Stimulated activated CD4-positive, alpha-beta T cell treated with anti-CD3 and anti-CD28 coated beads, TNF-alpha, amount 100 ng/mL, for 1 hour (primary cell): ENCODE results near the gene PITX1.
"Not testable (repeated sequence)": the region's sequence is repeated elsewhere in the genome, so short reads cannot be mapped to it uniquely, and the experiment has no call there.

Experiments
- DNase-seq, 3 donors: peaks; one replicate each; pipeline ENCODE4 v3.0.0-alpha.2; 2020; ENCODE audit warnings: low read depth in 3 of 3, low spot score in 1 of 3

The PITX1 gene

DNA sequence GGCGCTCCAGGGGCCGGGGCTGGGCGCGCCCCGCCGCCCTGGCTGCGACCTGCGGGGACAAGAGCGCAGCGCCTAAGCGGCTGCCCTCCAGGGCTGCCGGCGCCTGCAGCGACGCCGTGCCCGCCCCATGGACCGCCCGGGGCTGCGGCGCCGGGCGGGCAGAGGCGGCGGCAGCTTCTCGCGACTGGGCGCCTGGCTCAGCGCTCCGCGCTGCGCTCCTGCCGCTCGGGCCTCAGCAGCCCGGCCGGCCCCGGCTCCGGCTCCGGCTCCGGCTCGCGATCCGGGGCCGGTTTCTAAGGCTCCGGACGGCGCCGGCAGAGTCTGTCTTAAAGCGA is at the start of gene PITX1:
PITX1 (minus strand) TSS at position 328 of the 335 bp plus-strand sequence. CDS start 347 bp downstream, outside the sequence.
- DNase-seq = no peak

DNA sequence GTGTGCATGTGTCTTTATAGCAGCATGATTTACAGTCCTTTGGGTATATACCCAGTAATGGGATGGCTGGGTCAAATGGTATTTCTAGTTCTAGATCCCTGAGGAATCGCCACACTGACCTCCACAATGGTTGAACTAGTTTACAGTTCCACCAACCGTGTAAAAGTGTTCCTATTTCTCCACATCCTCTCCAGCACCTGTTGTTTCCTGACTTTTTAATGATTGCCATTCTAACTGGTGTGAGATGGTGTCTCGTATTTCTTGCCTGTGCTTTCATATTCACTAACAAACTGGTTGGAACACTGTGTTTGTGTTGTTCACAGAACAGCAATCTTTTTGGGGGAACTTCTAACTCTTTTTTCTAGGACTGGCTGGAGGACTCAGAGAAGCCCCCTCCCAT is 49.3 kb upstream of the PITX1 start:
- not testable (repeated sequence) for DNase-seq

DNA sequence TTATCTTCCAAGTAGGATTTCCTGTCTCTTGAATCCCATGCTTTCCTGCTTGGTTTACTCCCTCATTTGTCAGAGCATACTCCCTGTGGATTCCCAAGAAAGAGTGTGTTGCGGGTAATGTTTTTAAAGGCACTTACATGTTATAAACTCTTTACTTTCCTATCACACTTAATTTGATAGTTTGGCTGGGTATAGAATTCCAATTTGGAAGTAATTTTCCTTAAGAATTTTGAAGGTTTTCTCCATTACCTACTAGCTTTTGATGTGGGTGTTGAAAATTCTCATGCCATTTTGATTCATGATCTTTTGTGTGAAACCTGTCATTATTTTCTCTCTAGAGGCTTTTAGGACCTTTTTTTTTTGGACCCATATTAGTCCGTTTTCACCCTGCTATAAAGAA is 47.2 kb upstream of the PITX1 start:
- no peak for DNase-seq

DNA sequence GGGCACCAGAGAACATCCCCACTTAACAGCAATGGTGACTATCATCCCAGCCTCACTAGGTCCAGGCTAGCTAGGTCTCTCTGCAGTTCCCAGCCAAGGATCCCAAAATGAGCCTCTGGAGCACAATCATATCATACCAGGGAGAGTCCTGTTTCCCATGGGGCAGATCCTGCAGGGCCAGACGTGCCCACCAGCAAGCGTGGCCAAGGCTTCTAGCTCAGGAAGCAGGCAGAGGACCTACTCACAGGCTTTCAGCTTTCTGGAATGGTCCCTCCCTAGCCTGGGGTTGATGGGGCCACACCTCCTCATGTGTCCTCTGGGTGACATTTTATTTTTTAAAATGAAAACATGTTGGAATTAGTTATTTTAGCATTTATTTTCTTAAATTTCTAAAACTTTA is 45.7 kb upstream of the PITX1 start:
- DNase-seq = no peak

DNA sequence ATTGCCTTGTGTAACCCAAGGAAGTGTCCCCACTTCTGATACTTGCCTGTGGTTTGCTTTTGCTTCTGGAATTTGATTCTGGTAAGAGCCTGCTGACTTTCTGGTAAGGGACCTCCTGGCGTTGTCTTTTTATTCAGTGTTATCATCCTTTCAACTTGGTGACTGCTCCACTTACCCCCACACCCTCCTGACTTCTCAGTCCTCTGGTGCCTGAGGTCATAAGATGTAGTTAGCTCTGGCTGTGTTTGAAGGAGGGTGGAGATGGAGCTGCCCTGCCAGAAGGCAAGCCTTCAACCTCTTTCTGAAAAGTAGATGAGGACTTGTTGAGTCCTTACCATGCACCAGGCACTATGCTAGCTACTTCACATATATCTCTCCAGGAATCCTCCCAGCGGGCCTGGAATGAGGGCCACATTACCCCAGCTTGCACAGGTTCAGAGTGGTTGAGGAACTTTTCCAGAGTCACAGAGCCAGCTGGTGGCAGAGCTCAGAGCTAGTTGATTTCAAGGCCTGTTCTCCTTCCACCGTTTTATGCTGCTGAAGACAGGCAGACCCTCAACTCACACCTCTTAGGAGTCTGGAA is 45.2 kb upstream of the PITX1 start:
- no peak for DNase-seq

DNA sequence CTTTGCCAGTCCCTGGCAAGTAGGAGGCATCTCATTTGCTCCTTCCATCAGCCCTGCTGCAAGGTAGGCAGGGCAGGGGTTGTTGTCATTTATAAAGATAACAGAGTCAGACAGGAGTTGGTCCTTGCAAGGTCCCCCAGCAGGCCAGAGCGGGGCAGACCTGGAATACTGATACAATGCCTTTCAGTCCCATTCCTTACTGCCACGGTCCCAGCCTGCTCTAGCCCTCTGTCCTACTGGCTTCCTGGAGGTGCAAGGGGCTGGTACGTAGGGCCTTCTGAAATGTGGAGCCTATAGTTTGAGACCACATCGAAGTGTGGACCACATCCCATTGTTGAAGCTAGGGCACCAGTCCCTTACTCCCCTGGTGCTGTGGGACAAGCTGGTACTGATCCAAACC is 42.8 kb upstream of the PITX1 start:
- no peak for DNase-seq

DNA sequence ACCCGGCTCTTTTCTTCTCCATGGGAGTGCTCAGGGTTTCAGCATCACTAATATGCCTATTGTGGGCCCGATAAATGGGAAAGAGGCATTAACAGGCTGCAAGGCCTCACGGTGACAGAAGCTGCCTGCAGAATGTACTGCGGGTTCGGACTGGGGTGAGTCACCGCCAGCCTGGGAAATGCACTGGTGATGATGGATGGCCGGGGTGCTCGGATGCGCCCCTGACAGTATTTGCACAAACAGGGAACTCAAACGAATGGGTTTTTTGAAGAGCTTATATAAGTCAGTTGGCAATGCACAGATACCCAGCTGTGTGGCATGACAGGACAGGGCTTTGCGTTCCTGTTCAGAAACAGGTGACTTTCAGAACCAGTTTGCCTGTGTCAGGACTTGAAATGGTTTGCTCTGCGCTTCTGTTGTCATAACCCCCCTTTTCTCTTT is 42.0 kb upstream of the PITX1 start:
- DNase-seq = no peak

DNA sequence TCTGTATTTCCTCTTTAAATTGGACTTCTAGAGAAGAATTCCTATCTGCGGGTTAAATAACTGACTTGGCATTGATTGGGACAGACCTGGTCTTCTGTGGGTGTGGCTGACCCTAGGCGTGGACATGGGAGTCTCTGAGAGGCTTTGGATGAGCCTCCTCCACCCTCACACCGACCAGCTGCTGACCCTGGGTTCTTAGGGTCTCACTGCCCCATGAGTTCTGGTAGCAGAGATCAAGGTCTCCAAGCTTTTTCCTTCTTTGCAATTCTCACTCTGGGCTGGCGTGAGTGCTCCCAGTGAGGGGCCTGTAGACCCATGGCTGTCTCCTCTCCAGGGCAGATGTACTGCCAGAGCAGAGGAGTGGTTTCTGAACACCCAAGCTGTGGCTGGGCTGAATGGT is 41.6 kb upstream of the PITX1 start:
- DNase-seq = no peak

DNA sequence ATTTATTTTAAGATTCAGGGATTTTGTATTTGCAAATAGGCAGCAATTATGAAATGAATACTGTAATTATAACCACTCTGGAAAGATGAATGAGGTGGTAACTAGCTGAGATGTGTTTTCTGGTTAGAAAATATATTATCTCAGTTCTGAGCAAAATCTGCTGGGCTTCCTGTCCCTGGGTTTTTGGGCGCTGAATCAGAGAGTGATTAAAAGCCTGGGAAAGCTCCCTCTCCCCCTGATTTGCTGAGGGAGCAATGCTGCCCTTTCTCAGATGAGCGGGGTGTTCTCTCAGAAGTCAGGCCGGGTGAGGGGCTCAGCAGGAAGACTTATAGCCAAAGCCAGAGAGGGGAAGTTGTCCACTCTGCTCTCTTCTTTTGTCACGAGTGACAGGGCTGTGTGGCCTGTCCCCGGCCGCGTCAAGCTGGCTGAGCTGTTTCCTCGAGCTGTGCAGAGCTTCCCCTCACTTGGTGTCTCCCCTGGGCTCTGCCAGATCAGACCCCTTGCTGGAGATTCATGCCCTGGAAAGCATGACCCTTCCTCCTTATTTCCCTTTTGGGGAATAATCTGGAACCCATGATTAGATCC is 39.8 kb upstream of the PITX1 start:
- DNase-seq = no peak

DNA sequence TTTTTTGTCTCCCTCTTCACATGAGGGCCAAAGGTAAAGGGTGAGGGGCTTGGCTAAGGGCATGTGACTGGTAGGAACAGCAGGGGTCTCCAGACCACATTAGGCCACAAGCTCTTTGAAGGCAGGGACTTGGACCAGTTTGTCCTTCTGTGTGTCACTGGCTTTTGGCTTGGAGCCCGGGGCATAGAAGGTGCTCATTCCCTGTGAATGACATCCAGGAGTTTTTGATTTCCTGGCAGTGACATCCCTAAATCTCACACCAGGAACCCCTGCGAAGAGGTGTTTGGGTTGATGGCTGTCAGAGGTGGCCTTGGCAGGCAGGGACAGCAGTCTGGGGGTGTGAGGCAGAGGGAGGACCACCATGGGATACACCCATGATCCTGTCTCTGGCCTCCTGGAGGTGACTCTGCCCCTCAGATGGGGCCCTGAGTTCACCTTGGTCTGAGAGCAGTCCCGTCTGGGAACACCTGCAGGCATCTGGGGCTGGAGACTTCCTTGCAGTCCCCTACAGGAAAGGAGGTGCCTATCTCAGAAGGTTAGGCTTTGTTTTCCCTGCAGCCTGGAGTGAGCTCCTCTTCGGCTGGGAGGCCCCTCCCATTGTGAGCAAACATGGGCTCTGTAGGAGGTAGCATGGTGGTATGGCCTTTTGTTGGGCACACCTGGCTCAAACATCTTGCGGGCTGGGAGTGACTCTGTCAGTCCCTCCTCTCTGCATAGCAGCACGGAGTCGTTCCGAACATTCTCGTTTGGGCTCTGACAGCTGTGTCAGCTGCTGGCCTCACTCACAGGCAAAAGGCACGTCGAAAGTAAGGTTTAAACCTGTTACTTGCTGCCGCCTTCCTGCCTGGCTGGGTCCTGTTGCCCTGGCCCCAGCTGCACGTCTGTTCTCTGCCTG is 38.6 kb upstream of the PITX1 start:
- DNase-seq = no peak

DNA sequence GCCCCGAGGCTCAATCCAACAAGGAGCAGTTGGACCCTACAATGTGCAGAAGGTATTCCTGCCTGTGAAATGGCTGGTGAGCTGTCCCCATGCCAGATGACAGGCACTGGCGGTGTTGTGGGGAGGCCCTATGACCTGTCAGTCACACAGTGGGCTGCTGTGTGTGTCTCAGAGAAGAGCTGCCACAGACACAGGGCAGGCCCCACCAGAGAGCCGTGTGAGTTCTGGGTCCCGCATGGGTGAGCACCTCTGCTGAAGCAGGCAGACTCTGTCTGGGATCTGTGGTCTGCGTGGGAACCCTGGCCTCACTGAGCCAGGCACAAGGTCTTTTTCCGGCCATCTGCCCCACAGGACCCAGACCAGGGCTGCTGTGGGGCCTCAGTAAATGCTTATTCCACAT is 37.3 kb upstream of the PITX1 start:
- DNase-seq = no peak

DNA sequence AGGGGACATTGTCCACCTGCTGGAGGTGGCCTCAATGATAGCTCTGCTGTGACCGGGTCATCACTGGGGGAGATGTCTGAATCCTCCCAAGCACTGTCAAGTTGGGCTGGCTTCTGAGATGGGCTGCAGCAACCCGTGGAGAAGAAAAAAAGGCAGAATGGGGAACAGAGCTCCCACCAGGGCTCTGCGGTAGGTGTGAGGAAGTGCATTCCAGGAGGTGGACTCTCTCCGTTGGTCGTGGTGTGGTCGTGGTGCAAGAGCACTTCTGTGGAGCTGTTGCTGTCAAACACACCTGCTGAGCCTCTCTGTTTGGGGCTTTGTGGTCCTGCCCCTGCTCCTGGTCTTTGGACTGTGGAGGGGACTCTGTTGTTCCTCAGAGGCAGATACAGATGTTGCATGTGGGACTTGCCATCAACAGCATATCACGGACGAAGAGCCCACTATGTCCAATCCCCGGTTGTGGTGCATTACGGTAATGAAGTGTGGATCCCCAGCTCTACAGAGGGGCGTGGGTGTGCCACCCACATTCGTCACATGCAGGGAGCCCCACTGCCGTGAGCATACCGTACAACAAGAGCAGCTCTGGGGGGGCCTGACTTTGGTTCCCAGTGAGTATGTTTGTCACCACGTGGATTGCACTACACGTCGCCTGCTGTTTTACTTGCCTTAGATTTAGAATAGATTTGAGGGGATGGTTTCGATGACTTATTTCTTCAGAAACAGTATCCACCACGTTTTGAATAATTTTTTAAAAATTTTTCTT is 36.0 kb upstream of the PITX1 start:
- DNase-seq = no peak

DNA sequence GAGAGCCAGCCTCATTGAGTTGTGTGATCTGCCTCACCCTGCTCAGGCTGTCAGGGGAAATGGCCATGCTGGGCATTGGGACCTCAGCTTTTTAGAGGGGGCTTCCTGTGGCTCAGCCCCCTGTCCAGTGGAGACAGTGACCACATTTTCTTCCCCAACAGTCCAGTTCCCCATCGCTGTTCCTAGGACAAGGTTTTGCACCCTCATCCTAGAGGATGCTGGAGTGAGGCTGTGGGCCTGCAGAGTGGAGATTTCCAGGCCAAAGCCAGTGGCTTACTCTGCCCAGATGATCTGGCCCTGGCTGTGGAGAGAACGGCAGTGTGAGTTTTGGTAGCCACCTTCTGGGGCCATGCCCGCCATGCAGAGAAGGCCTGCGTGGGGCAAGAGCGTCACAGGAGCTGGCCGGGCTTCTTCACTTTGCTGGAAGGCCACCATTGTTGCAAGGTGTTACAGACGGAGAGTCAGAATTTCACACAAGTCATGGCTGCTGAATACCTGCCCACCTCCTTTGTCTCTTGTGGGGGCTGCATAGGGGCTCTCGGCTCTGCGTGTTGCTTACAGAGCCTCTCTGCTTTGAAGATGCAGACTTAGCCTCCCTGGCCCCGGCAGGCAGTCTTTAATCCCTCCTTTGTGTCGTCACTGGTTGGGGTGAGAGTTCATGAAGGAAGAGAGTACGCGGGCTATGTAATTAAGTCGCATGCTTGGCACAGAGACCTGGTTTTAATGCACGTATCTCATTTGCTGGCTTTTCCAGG is 35.2 kb upstream of the PITX1 start:
- no peak for DNase-seq

DNA sequence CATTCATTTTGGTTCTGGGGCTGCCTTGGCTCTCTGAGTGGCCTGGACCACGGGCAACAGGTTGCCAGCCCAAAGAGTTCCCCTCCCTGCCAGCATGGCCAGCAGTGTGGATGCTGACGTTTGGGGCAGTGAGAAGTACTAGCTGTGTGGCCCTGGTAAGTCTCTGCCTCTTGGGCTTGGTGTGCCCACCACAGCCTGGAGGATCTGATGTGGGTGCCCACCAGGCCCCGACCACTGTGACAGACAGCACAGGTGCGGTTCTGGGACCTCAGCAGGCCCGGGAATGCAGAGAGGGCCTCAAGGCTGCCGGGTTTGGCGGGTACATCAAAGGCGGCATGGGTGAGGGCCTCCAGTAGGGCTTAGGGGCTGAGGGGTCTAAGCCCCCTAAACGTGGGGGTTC is 33.6 kb upstream of the PITX1 start:
- DNase-seq = no peak

DNA sequence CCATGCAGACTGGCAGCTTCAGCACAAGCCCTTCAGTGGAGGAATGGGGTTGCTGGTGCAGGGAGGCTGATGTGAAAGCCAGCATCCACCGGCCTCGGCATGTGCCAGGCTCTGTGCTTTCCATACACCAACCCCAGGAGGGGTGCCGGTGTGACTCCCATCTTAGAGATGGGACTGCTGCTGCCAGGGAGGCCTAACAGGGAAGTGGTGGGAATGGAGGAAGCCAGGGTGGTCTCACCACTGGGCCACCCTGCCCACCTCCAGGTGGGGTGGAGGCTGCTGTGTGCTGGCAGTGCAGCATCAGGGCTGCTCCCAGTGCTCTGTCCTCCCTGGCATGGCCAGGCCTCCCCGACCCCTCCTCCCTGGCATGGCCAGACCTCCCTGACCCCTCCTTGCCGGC is 32.8 kb upstream of the PITX1 start:
- no peak for DNase-seq

DNA sequence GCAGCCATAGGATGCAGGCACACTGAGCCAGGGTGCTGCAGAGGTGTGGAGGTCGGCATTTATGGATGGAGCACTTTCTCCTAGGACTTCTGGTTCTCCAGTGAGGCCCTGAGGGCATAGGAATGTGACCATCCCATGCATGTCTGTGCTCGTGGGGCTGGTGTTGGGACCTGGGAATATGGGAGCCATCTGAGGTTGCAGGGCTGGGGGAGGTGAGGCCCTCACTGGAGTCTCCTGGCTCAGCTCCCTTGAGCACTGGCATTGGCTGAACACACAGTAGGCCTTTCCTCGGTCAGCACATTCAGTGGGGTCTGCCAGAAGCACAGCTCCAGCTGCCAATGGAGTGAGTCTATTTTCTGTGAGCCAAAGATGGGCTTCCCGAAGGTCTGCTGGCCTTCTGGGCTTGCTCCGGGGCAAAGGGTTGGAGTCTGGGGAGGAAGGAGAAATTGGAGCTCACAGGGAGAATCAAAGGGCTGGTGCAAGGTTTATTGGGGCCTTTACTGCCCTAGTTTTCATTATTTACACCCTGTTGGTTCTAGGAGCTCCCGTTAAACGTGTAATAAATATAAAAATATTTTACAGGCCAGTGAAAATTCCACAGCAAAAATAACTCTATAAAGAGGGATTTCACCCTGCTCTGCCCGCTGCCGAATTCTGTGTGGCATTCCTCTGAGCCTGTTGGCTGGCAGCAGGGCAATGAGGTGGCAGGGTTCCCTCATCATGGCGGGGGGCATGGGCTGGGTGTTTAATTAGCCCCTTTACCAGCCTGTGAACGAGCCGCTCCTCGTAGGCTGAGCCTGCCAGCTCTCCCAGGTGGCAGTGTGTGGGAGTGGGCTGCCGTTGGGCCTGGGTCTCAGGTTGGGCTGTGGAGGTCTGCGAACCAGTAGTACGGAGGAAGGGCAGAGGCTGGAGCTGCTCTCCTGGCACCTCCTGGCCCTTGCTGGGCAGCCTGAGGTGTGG is 31.6 kb upstream of the PITX1 start:
- DNase-seq = no peak

DNA sequence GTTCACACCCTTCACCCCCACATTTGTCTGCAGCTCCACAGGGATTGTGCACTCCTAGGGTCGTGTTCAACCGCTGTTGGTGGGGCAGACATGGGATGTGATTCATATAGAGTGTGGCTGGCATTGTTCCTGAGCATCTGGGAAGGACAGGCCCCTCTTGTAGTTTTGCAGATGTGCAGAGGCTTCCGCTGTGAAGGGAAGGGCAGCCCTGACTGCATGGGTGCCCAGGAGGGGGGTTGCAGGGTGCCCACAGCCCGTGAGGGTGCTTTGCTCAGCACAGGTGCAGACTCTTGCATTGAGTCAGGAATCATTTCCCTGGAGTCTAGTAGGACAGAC is 30.2 kb upstream of the PITX1 start:
- DNase-seq = no peak

DNA sequence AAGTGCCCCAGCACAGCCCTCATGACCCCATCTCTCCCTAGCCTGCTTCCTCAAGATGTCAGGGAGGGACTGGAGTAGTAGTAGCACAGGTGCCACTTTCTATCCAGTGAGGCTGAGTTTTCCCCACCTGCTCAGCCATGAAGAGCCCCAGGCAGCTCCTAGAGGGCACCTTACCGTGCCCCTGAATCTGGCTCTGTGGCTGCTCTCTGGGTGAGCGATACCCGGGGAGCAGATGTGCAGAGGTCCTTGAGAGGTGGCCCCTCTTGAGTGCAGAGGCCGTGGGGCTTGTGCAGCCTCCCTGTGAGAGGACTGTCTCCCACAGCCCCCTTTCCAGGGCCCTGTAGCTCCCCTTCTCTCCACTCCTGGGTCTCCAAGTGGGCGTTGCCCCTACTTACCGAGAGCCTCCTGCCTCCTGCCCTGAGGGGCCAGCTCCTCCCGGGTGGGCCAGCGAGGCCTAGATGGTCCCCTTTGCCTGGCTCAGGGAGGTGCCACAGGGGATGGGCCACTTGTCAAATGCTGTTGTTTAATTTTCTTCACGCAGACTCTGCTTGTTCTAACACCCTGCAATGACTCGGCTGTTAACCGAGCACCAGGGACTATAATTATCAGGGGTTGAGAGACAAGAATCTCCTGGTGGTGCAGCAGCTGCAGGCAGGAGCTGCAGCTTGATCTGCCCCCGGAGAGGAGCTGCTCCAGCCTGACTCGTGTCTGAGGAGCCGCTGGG is 29.6 kb upstream of the PITX1 start:
- DNase-seq = no peak

DNA sequence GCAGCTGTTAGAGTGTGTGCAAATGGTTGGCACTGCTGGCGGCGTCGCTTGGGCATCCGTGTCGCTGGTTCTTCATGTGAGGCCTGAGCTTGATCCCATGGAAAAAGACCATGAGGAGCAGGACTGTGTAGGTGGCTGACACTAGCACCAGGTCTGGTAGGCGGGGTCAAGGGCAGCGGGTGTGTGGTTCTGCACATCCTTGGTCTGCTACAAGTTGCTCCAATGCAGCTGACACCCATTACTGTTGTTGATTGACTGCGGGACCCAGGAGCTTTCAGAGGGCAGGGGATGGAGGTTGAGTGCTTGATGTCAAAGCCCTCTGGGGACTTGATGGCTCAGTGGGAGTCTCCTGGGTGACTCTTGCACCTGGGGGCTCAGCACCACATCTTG is 29.0 kb upstream of the PITX1 start:
- DNase-seq = no peak
